Right cardiac atrium (tissue), 5 donors: Measurements from ENCODE around the gene MAD1L1. TPM values are rescaled to one million over a fixed set of nuclear protein-coding genes. Genes with fewer than 3 reads are reported as not detected.

ENCODE experiments used
- ATAC-seq, 2 donors: fragments of 200-7000 bp; cut with Tn5 transposase; one replicate each; pipeline versions ENCODE4 v1.8.0 to v1.9.1; 2020; ENCODE audit warnings: moderate library complexity in 2 of 2, mild to moderate bottlenecking in 1 of 2
- DNase-seq, 3 donors: peaks; one replicate each; pipeline ENCODE4 v3.0.0-alpha.2; 2020
- H3K27ac ChIP-seq: one replicate; pipeline ENCODE4 v1.5.1; 2013; ENCODE audit warnings: mild to moderate bottlenecking, low read length, control low read depth, moderate library complexity
- H3K27me3 ChIP-seq: one replicate; pipeline ENCODE4 v1.6.1; 2013; ENCODE audit not compliant: control insufficient read depth, insufficient read depth
- H3K4me1 ChIP-seq: one replicate; pipeline ENCODE4 v1.6.1; 2013; ENCODE audit warnings: low read length; ENCODE audit not compliant: control insufficient read depth, insufficient read depth
- H3K4me3 ChIP-seq: one replicate; pipeline ENCODE4 v1.5.1; 2013; ENCODE audit warnings: low read length, control low read depth
- H3K9me3 ChIP-seq: one replicate; pipeline ENCODE4 v1.6.1; 2013; ENCODE audit warnings: low read length; ENCODE audit not compliant: control insufficient read depth
- WGBS: extraction: QIAGEN DNeasy Blood & Tissue Kit; methylation state at CpG from one replicate; pipeline ENCODE4 v1.1.7; 2013; 5-methylcytosine and 5-hydroxymethylcytosine counted together
- intact Hi-C, 4 donors: fragments of 100-400 bp; cut with DNase I; formaldehyde crosslinking; loops; one replicate each; pipeline versions ENCODE4 v1.11.0 to v1.14.0; 2022 to 2023
- polyA plus RNA-seq: library from polyadenylated mRNA; stranded (reverse); fragments of 200-250 nt; gene quantifications from one replicate; pipeline ENCODE4 v1.2.3, GENCODE V29; 2013
- total RNA-seq, 4 donors: library from RNA; stranded (reverse); fragmentation: NEBNext Ultra II Directional; extraction: Animal tissue kit (Norgen Biotek cat#: 25700); gene quantifications; one replicate each; pipeline ENCODE4 v1.2.1, GENCODE V29; 2021
- donor health status: healthy with polysubstance abuse.
- donor health status: DM: no; HTN: yes; CAD: no.
- donor health status: DM: no; HTN: no; CAD: no.
- donor health status: DM: no; HTN: yes; CAD: no; lungs with severe emphysema.
- donor health status: DM: yes; HTN: yes; CAD: no.

Gene MAD1L1
- total and polyA plus RNA-seq, 5 donors = 15.3 to 41.0 (median 33.7) TPM

- H3K9me3 ChIP-seq = no peaks in the 10 kb centered on the region
- DNase-seq (peak in 2 of 3 donors; percentile 23 to 26), ATAC-seq (no peak)
- H3K27ac ChIP-seq = no peak overlapping the region
- H3K4me1 ChIP-seq = peaks cover 3% of the 10 kb centered on the region
- no peaks in the 10 kb centered on the region for H3K27me3 ChIP-seq
- no peak overlapping the region for H3K4me3 ChIP-seq
- WGBS = 80% methylated on average over 5 of the region's 5 CpGs
- intact Hi-C loops = loop anchor here in 1 of 4 donors (10.0 kb wide), 1 partner anchor 229 kb away; no protein-coding TSS in a partner anchor
These were observed 339.3 kb downstream of the MAD1L1 start for GRCh38 chr7:1893451-1893850.

- Histone ChIP-seq H3K9me3 (no peaks in the 10 kb centered on the region), H3K27ac (no peak overlapping the region), H3K4me1 (peaks cover 3% of the 10 kb centered on the region), H3K4me3 (no peak overlapping the region), H3K27me3 (no peaks in the 10 kb centered on the region)
- DNase-seq (peak in 2 of 3 donors; percentile 16 to 41), ATAC-seq (no peak)
- WGBS = 61% methylated on average over 11 of the region's 11 CpGs
- intact Hi-C loops = loop anchor here in 1 of 4 donors (10.0 kb wide), 1 partner anchor 228 kb away; no protein-coding TSS in a partner anchor
These were observed 339.7 kb downstream of the MAD1L1 start for GRCh38 chr7:1893036-1893435.

- ATAC-seq (no peak), DNase-seq (peak in 2 of 3 donors; percentile 29 to 51)
- H3K9me3 ChIP-seq = no peaks in the 10 kb centered on the region
- H3K27me3 ChIP-seq = no peaks in the 10 kb centered on the region
- 95% methylated on average over 39 of the region's 39 CpGs for WGBS
- H3K4me1 ChIP-seq = peaks cover 3% of the 10 kb centered on the region
- intact Hi-C loops = loop anchor here in 1 of 4 donors (10.0 kb wide), 1 partner anchor 227 kb away; no protein-coding TSS in a partner anchor
- no peak overlapping the region for H3K27ac ChIP-seq
- no peak overlapping the region for H3K4me3 ChIP-seq
These were observed 340.5 kb downstream of the MAD1L1 start for GRCh38 chr7:1892011-1892965.

- Histone ChIP-seq H3K9me3 (no peaks in the 10 kb centered on the region), H3K4me1 (peaks cover 8% of the 10 kb centered on the region), H3K4me3 (no peak overlapping the region), H3K27me3 (no peaks in the 10 kb centered on the region), H3K27ac (no peak overlapping the region)
- DNase-seq (peak in 2 of 3 donors; percentile 18 to 32), ATAC-seq (no peak)
- intact Hi-C loops = loop anchor here in 1 of 4 donors (10.0 kb wide), 1 partner anchor 226 kb away; no protein-coding TSS in a partner anchor
- 93% methylated on average over 26 of the region's 26 CpGs for WGBS
These were observed 342.2 kb downstream of the MAD1L1 start for GRCh38 chr7:1890289-1891235.

- ATAC-seq = no peak
- intact Hi-C loops = loop anchor here in 1 of 4 donors (10.0 kb wide), 1 partner anchor 225 kb away; no protein-coding TSS in a partner anchor
- Histone ChIP-seq H3K9me3 (no peaks in the 10 kb centered on the region), H3K27ac (no peak overlapping the region), H3K27me3 (no peaks in the 10 kb centered on the region), H3K4me3 (no peak overlapping the region), H3K4me1 (peaks cover 8% of the 10 kb centered on the region)
- 93% methylated on average over 12 of the region's 12 CpGs for WGBS
- DNase-seq = peak in 2 of 3 donors; percentile 5 to 50
These were observed 343.1 kb downstream of the MAD1L1 start for GRCh38 chr7:1889556-1890181.

DNA sequence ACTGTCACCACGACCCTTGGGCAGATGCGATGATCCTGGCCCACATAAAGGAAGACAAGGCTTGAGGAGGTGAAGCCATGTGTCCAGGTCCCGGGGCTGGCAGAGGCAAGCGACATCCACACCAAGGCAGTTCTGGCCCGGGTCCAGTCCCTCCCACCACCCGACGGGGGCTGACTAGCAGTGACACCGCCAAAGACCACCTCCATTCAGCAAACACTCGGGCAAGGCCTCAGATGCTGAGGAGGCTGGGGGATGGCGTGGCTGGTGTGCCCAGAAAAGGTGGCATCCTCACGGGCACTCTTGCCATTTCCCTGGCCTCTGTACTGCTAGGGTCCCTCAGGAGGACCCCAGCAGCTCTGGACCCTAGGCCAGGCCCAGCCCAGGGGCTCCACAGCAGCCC is 343.7 kb downstream of the MAD1L1 start:
- no peaks in the 10 kb centered on the region for H3K9me3 ChIP-seq
- ATAC-seq (no peak), DNase-seq (peak in 2 of 3 donors; percentile 22 to 49)
- H3K4me1 ChIP-seq = peaks cover 8% of the 10 kb centered on the region
- intact Hi-C loops = no loop called here
- no peaks in the 10 kb centered on the region for H3K27me3 ChIP-seq
- H3K27ac ChIP-seq = no peak overlapping the region
- WGBS = 94% methylated on average over 11 of the region's 11 CpGs
- no peak overlapping the region for H3K4me3 ChIP-seq

DNA sequence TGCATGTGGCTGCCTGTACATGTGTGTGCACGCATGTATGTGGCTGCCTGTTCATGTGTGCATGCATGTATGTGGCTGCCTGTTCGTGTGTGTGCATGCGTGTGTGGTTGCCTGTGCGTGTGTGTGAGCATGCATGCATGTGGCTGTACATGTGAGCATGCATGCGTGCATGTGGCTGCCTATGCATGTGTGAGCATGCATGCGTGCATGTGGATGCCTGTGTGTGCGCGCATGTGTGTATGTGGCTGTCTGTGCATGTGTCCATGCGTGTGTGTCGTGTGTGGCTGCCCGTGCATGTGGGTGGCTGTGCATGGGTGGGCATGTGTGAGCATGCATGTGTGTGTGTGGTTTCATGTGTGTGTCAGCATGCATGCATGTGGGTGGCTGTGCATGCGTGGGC is 344.3 kb downstream of the MAD1L1 start:
- Histone ChIP-seq H3K9me3 (no peaks in the 10 kb centered on the region), H3K27ac (no peak overlapping the region), H3K27me3 (no peaks in the 10 kb centered on the region), H3K4me1 (peaks cover 8% of the 10 kb centered on the region), H3K4me3 (no peak overlapping the region)
- intact Hi-C loops = no loop called here
- DNase-seq = peak in 2 of 3 donors; percentile 23 to 34
- 87% methylated on average over 12 of the region's 12 CpGs for WGBS
- ATAC-seq = no peak

DNA sequence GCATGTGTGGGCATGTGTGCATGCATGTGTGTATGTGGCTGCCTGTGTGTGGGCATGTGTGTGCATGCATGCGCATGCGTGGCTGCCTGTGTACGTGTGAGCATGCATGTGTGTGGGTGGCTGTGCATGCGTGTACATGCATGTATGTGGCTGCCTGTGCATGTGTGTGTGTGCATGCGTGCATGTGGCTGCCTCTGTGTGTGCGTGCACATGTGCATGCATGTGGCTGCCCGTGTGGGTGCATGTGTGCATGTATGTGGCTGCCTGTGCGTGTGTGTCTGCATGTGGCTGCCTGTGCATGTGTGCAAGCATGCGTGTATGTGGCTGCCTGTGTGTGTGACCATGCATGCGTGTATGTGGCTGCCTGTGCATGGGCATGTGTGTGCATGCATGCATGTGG is 345.5 kb downstream of the MAD1L1 start:
- H3K27me3 ChIP-seq = no peaks in the 10 kb centered on the region
- H3K27ac ChIP-seq = no peak overlapping the region
- H3K4me1 ChIP-seq = peaks cover 8% of the 10 kb centered on the region
- ATAC-seq = no peak
- H3K9me3 ChIP-seq = no peaks in the 10 kb centered on the region
- WGBS = 87% methylated on average over 10 of the region's 10 CpGs
- H3K4me3 ChIP-seq = no peak overlapping the region
- DNase-seq = peak in 2 of 3 donors; percentile 18 to 38
- intact Hi-C loops = no loop called here

DNA sequence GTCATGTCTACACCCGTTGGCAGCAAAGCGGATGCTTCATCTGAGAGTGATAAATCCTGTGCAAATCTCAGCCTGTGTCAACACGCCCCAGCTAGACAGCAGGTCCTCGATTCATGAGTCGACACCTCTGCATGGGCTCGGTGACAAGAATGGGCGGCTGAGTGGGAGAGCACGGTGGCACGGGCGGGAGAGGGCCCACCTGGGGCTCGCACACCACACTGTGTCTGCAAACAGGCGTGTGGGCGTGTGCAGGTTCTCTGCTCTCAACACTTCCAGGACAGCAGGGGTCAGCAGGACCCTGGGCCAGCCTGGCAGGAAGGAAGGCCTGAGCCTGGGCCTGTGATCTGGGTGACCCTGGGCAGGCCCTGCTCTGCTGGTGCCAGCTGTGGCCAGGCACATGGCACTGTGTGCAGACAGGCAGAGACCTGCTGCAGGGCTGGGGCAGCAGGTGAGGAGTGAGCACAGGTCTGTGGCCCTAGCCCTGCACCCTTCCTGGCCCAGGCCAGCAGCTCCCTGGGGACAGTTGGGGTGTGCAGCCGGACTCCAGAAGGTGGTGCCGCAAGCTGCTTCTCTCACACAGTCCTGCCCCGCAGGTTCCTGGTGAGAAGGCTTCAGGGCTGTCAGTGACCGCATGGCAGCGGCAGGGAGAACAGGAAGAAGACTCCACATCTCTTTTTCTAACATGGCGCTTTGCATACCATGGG is 346.2 kb downstream of the MAD1L1 start:
- 79% methylated on average over 19 of the region's 19 CpGs for whole genome bisulfite sequencing
- H3K9me3 ChIP-seq = no peaks in the 10 kb centered on the region
- intact Hi-C loops = no loop called here
- peak; percentile 52 to 79 for ATAC-seq
- no peak overlapping the region for H3K27ac ChIP-seq
- no peaks in the 10 kb centered on the region for H3K27me3 ChIP-seq
- DNase-seq = peak; percentile 41 to 83 (median 73)
- H3K4me3 ChIP-seq = no peak overlapping the region
- H3K4me1 ChIP-seq = peaks cover 8% of the 10 kb centered on the region
